ENCODE results near the gene COG5. TPM values are rescaled to one million over a fixed set of nuclear protein-coding genes. Genes with fewer than 3 reads are reported as not detected.

Gene COG5
- total and polyA plus RNA-seq, 2 of the 8 experiments (the other 6 are each of a cell fraction or from before 2014, with no cell fraction given) = 10.5 to 28.1 TPM

GRCh38 chr7:107224374-107225223 lies 339.1 kb downstream of the COG5 start (continued):
- TF ChIP-seq, protein P1, sequence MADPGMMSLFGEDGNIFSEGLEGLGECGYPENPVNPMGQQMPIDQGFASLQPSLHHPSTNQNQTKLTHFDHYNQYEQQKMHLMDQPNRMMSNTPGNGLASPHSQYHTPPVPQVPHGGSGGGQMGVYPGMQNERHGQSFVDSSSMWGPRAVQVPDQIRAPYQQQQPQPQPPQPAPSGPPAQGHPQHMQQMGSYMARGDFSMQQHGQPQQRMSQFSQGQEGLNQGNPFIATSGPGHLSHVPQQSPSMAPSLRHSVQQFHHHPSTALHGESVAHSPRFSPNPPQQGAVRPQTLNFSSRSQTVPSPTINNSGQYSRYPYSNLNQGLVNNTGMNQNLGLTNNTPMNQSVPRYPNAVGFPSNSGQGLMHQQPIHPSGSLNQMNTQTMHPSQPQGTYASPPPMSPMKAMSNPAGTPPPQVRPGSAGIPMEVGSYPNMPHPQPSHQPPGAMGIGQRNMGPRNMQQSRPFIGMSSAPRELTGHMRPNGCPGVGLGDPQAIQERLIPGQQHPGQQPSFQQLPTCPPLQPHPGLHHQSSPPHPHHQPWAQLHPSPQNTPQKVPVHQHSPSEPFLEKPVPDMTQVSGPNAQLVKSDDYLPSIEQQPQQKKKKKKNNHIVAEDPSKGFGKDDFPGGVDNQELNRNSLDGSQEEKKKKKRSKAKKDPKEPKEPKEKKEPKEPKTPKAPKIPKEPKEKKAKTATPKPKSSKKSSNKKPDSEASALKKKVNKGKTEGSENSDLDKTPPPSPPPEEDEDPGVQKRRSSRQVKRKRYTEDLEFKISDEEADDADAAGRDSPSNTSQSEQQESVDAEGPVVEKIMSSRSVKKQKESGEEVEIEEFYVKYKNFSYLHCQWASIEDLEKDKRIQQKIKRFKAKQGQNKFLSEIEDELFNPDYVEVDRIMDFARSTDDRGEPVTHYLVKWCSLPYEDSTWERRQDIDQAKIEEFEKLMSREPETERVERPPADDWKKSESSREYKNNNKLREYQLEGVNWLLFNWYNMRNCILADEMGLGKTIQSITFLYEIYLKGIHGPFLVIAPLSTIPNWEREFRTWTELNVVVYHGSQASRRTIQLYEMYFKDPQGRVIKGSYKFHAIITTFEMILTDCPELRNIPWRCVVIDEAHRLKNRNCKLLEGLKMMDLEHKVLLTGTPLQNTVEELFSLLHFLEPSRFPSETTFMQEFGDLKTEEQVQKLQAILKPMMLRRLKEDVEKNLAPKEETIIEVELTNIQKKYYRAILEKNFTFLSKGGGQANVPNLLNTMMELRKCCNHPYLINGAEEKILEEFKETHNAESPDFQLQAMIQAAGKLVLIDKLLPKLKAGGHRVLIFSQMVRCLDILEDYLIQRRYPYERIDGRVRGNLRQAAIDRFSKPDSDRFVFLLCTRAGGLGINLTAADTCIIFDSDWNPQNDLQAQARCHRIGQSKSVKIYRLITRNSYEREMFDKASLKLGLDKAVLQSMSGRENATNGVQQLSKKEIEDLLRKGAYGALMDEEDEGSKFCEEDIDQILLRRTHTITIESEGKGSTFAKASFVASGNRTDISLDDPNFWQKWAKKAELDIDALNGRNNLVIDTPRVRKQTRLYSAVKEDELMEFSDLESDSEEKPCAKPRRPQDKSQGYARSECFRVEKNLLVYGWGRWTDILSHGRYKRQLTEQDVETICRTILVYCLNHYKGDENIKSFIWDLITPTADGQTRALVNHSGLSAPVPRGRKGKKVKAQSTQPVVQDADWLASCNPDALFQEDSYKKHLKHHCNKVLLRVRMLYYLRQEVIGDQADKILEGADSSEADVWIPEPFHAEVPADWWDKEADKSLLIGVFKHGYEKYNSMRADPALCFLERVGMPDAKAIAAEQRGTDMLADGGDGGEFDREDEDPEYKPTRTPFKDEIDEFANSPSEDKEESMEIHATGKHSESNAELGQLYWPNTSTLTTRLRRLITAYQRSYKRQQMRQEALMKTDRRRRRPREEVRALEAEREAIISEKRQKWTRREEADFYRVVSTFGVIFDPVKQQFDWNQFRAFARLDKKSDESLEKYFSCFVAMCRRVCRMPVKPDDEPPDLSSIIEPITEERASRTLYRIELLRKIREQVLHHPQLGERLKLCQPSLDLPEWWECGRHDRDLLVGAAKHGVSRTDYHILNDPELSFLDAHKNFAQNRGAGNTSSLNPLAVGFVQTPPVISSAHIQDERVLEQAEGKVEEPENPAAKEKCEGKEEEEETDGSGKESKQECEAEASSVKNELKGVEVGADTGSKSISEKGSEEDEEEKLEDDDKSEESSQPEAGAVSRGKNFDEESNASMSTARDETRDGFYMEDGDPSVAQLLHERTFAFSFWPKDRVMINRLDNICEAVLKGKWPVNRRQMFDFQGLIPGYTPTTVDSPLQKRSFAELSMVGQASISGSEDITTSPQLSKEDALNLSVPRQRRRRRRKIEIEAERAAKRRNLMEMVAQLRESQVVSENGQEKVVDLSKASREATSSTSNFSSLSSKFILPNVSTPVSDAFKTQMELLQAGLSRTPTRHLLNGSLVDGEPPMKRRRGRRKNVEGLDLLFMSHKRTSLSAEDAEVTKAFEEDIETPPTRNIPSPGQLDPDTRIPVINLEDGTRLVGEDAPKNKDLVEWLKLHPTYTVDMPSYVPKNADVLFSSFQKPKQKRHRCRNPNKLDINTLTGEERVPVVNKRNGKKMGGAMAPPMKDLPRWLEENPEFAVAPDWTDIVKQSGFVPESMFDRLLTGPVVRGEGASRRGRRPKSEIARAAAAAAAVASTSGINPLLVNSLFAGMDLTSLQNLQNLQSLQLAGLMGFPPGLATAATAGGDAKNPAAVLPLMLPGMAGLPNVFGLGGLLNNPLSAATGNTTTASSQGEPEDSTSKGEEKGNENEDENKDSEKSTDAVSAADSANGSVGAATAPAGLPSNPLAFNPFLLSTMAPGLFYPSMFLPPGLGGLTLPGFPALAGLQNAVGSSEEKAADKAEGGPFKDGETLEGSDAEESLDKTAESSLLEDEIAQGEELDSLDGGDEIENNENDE (IDR thresholded peaks at IDR 0.05; ENCODE audit: insufficient replicate concordance, low read length) = no peak
- no peak for TF ChIP-seq NRF1 (IDR thresholded peaks at IDR 0.05; ENCODE audit: low read depth, low read length)
- TF ChIP-seq SP1 (IDR thresholded peaks at IDR 0.05; ENCODE audit: low read depth, low read length) = no peak
- TF ChIP-seq EP300 (IDR thresholded peaks at IDR 0.05; ENCODE audit: borderline replicate concordance in 1 of 2, low read depth in 2 of 2, low read length in 2 of 2) = no peak
- no peak for TF ChIP-seq SIX5 (IDR thresholded peaks at IDR 0.05; ENCODE audit: low read depth, low read length)
- TF ChIP-seq, protein P2, sequence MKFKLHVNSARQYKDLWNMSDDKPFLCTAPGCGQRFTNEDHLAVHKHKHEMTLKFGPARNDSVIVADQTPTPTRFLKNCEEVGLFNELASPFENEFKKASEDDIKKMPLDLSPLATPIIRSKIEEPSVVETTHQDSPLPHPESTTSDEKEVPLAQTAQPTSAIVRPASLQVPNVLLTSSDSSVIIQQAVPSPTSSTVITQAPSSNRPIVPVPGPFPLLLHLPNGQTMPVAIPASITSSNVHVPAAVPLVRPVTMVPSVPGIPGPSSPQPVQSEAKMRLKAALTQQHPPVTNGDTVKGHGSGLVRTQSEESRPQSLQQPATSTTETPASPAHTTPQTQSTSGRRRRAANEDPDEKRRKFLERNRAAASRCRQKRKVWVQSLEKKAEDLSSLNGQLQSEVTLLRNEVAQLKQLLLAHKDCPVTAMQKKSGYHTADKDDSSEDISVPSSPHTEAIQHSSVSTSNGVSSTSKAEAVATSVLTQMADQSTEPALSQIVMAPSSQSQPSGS (IDR thresholded peaks at IDR 0.05; ENCODE audit: low read length) = no peak
- TF ChIP-seq JUN (IDR thresholded peaks at IDR 0.05; ENCODE audit: low read depth, low read length) = no peak
- TF ChIP-seq CHD1 (IDR thresholded peaks at IDR 0.05; ENCODE audit: low read depth, low read length) = no peak
